OCI-LY3 (cell line): ENCODE data around the gene RHBDL1.
"Not testable (repeated sequence)": the region's sequence is repeated elsewhere in the genome, so short reads cannot be mapped to it uniquely, and the experiment has no call there.

Experiments
- H2AFZ ChIP-seq: fragments of 200-600, 300-600 bp; shearing (Covaris generic); 2 replicates; pipeline ENCODE4 v1.6.0; 2014; ENCODE audit warnings: antibody characterized with exemption, low read depth, low read length
- H3K27ac ChIP-seq: fragments of 200-600, 300-600 bp; sonication (generic); 2 replicates; pipeline ENCODE4 v1.5.1; 2014; ENCODE audit warnings: mild to moderate bottlenecking, low read length, moderate library complexity, mixed read lengths
- H3K27me3 ChIP-seq: fragments of 200-600, 300-600 bp; sonication (generic); 2 replicates; pipeline ENCODE4 v1.6.1; 2014; ENCODE audit warnings: low read depth, low read length, mixed read lengths
- H3K36me3 ChIP-seq: fragments of 200-600, 300-600 bp; sonication (generic); replicated peaks from 2 replicates; pipeline ENCODE3; 2014; ENCODE audit warnings: low read depth, low read length, mixed read lengths
- H3K4me1 ChIP-seq: fragments of 300-600, 200-600 bp; sonication (generic); 2 replicates; pipeline ENCODE4 v1.6.1; 2014; ENCODE audit warnings: low read length, mixed read lengths
- H3K4me2 ChIP-seq: fragments of 200-600, 300-600 bp; sonication (generic); 2 replicates; pipeline ENCODE4 v1.6.1; 2014; ENCODE audit warnings: low read length, mixed read lengths
- H3K4me3 ChIP-seq: fragments of 300-600, 200-600 bp; sonication (generic); 2 replicates; pipeline ENCODE4 v1.5.1; 2014; ENCODE audit warnings: antibody characterized with exemption, mild to moderate bottlenecking, low read length, moderate library complexity
- H3K79me2 ChIP-seq: fragments of 300-600, 200-600 bp; shearing (Covaris generic); 2 replicates; pipeline ENCODE4 v1.6.1; 2014; ENCODE audit warnings: mild to moderate bottlenecking, low read length, mixed read lengths
- H3K9ac ChIP-seq: fragments of 300-600, 200-600 bp; shearing (Covaris generic); 2 replicates; pipeline ENCODE4 v1.6.0; 2014; ENCODE audit warnings: mild to moderate bottlenecking, low read length, moderate library complexity
- H3K9me3 ChIP-seq: fragments of 200-600, 300-600 bp; shearing (Covaris generic); 2 replicates; pipeline ENCODE4 v1.6.1; 2014; ENCODE audit warnings: low read length, mixed read lengths; ENCODE audit not compliant: insufficient read depth
- H4K20me1 ChIP-seq: fragments of 200-600, 300-600 bp; sonication (generic); 2 replicates; pipeline ENCODE4 v1.6.1; 2016; ENCODE audit warnings: low read length, mixed read lengths; ENCODE audit not compliant: insufficient read depth
- CTCF ChIP-seq: fragments of 200-600, 300-600 bp; sonication (generic); IDR thresholded peaks from 2 replicates; pipeline ENCODE4 v1.5.1; 2014; ENCODE audit warnings: antibody characterized with exemption, low read length, low read depth
- EZH2phosphoT487 ChIP-seq: fragments of 200-600 bp; shearing (Covaris generic); IDR thresholded peaks from 2 replicates; pipeline ENCODE4 v1.6.1; 2018; ENCODE audit warnings: antibody characterized with exemption, mixed run types, low read depth

The RHBDL1 gene

GRCh38 chr16:686459-687260, 11.2 kb downstream of the RHBDL1 start:
- Histone ChIP-seq H3K27ac (no peak overlapping the region), H3K36me3 (peaks cover 17% of the 10 kb centered on the region), H3K27me3 (no peaks in the 10 kb centered on the region), H3K4me3 (no peak overlapping the region), H3K79me2 (peaks cover 38% of the 10 kb centered on the region), H2AFZ (no peak overlapping the region), H3K4me2 (no peak overlapping the region), H3K9me3 (no peaks in the 10 kb centered on the region), H3K9ac (no peak overlapping the region), H4K20me1 (no peaks in the 10 kb centered on the region), H3K4me1 (peaks cover 17% of the 10 kb centered on the region)
- no peak for TF ChIP-seq CTCF
- no peak for TF ChIP-seq EZH2phosphoT487

GRCh38 chr16:687499-687898, 12.0 kb downstream of the RHBDL1 start:
- Histone ChIP-seq H3K4me2 (no peak overlapping the region), H3K9me3 (no peaks in the 10 kb centered on the region), H4K20me1 (no peaks in the 10 kb centered on the region), H3K4me1 (peaks cover 16% of the 10 kb centered on the region), H3K9ac (no peak overlapping the region), H3K27ac (no peak overlapping the region), H2AFZ (no peak overlapping the region), H3K36me3 (peaks cover 9% of the 10 kb centered on the region), H3K4me3 (no peak overlapping the region), H3K27me3 (no peaks in the 10 kb centered on the region), H3K79me2 (peaks cover 30% of the 10 kb centered on the region)
- no peak for TF ChIP-seq EZH2phosphoT487
- no peak for TF ChIP-seq CTCF

GRCh38 chr16:689175-689897, 13.9 kb downstream of the RHBDL1 start:
- TF ChIP-seq EZH2phosphoT487 (no peak), CTCF (no peak)
- peaks cover 15% of the 10 kb centered on the region for H3K79me2 ChIP-seq
- H3K4me3 ChIP-seq: peak overlapping the region; percentile 93
- no peaks in the 10 kb centered on the region for H3K27me3 ChIP-seq
- no peaks in the 10 kb centered on the region for H4K20me1 ChIP-seq
- H3K9ac ChIP-seq: peak overlapping the region; percentile 81
- no peak overlapping the region; the same call in 1 of the 2 replicates for H3K27ac ChIP-seq
- no peaks in the 10 kb centered on the region for H3K9me3 ChIP-seq
- H2AFZ ChIP-seq: no peak overlapping the region
- peaks cover 9% of the 10 kb centered on the region for H3K4me1 ChIP-seq
- peak overlapping the region; percentile 84 for H3K4me2 ChIP-seq
- H3K36me3 ChIP-seq: peaks cover 3% of the 10 kb centered on the region

- H3K4me1 ChIP-seq, H4K20me1 ChIP-seq, H3K4me2 ChIP-seq, H3K27ac ChIP-seq, H3K9me3 ChIP-seq, H3K9ac ChIP-seq, H3K27me3 ChIP-seq, H3K4me3 ChIP-seq, H2AFZ ChIP-seq, H3K36me3 ChIP-seq: not testable (repeated sequence)
- H3K79me2 ChIP-seq: peaks cover 15% of the 10 kb centered on the region
Measured at GRCh38 chr16:691242-691641, 15.8 kb downstream of the RHBDL1 start.
